ENCODE data around the gene OLAH. TPM values are rescaled to one million over a fixed set of nuclear protein-coding genes. Genes with fewer than 3 reads are reported as not detected.

OLAH gene
- total RNA-seq, 1 donor from 2014 or later = not detected

- DNase-seq = no peak
These were observed 25.5 kb downstream of the OLAH start for GRCh38 chr10:15069230-15069629.

GRCh38 chr10:15072358-15072757, 28.6 kb downstream of the OLAH start:
- DNase-seq = no peak

- DNase-seq = no peak
These were observed 31.7 kb downstream of the OLAH start for GRCh38 chr10:15075421-15075820.

- no peak for DNase-seq
These were observed 40.1 kb downstream of the OLAH start for GRCh38 chr10:15083674-15084501.

GRCh38 chr10:15084502-15084922, 40.8 kb downstream of the OLAH start:
- peak; percentile 68 for DNase-seq

GRCh38 chr10:15088428-15089261, 44.9 kb downstream of the OLAH start, which contains the start of gene ACBD7:
Gene ACBD7 (minus strand): TSS chr10:15088776. CDS start chr10:15088728, 48 bp downstream.
- DNase-seq = peak; percentile 8

GRCh38 chr10:15091418-15091817, 47.7 kb downstream of the OLAH start:
- no peak for DNase-seq

- DNase-seq = no peak
These were observed 49.2 kb downstream of the OLAH start for GRCh38 chr10:15092855-15093408.

- no peak for DNase-seq
These were observed 52.9 kb downstream of the OLAH start for GRCh38 chr10:15096661-15097010.

- peak; percentile 88 for DNase-seq
These were observed 53.5 kb downstream of the OLAH start, which contains the start of gene RPP38 for GRCh38 chr10:15097011-15097812. Gene RPP38 (plus strand): TSS chr10:15097355. CDS start chr10:15103315, 5,960 bp downstream.

GRCh38 chr10:15099886-15100285, 56.1 kb downstream of the OLAH start:
- DNase-seq = no peak

- DNase-seq = no peak
These were observed 59.8 kb downstream of the OLAH start for GRCh38 chr10:15103513-15103912.

GRCh38 chr10:15106352-15107013, 62.7 kb downstream of the OLAH start:
- peak; percentile 40 for DNase-seq

- DNase-seq = no peak
These were observed 68.9 kb downstream of the OLAH start for GRCh38 chr10:15112657-15113056.

GRCh38 chr10:15113766-15114165, 70.0 kb downstream of the OLAH start:
- DNase-seq = no peak

- DNase-seq = no peak
These were observed 72.5 kb downstream of the OLAH start for GRCh38 chr10:15116225-15116624.

GRCh38 chr10:15118615-15119014, 74.9 kb downstream of the OLAH start:
- no peak for DNase-seq

GRCh38 chr10:15120523-15120922, 76.8 kb downstream of the OLAH start:
- no peak for DNase-seq

GRCh38 chr10:15121707-15122106, 78.0 kb downstream of the OLAH start:
- no peak for DNase-seq

- no peak for DNase-seq
These were observed 78.8 kb downstream of the OLAH start for GRCh38 chr10:15122477-15123030.

All from skin of body (tissue), 2 donors.